Measurements from ENCODE around the gene TSPAN9.

TSPAN9 gene

GRCh38 chr12:3277306-3277943 lies 200.2 kb downstream of the TSPAN9 start:
- no peak for DNase-seq

- DNase-seq: peak in 1 of 14 donors; percentile 85
Observed at GRCh38 chr12:3278681-3279414, 201.7 kb downstream of the TSPAN9 start.

- DNase-seq: no peak
Observed at GRCh38 chr12:3279415-3279780, 202.2 kb downstream of the TSPAN9 start.

GRCh38 chr12:3279832-3280231 lies 202.7 kb downstream of the TSPAN9 start:
- no peak for DNase-seq

GRCh38 chr12:3280967-3281366 lies 203.8 kb downstream of the TSPAN9 start:
- no peak for DNase-seq

- no peak for DNase-seq
Observed at GRCh38 chr12:3281588-3282383, 204.6 kb downstream of the TSPAN9 start.

GRCh38 chr12:3282384-3282670 lies 205.1 kb downstream of the TSPAN9 start:
- DNase-seq: no peak

- no peak for DNase-seq
Observed at GRCh38 chr12:3283137-3283680, 206.0 kb downstream of the TSPAN9 start.

- DNase-seq: no peak
Observed at GRCh38 chr12:3284405-3284804, 207.2 kb downstream of the TSPAN9 start.

- DNase-seq: no peak
Observed at GRCh38 chr12:3285570-3285969, 208.4 kb downstream of the TSPAN9 start.

- DNase-seq: no peak
Observed at GRCh38 chr12:3288690-3289089, 211.5 kb downstream of the TSPAN9 start.

GRCh38 chr12:3289702-3290101 lies 212.5 kb downstream of the TSPAN9 start:
- no peak for DNase-seq

GRCh38 chr12:3291939-3292338 lies 214.8 kb downstream of the TSPAN9 start:
- DNase-seq: no peak

GRCh38 chr12:3292677-3293412 lies 215.7 kb downstream of the TSPAN9 start:
- peak in 1 of 14 donors; percentile 40 for DNase-seq

- DNase-seq: no peak
Observed at GRCh38 chr12:3293446-3294161, 216.4 kb downstream of the TSPAN9 start.

- DNase-seq: peak in 1 of 14 donors; percentile 50
Observed at GRCh38 chr12:3294481-3294911, 217.3 kb downstream of the TSPAN9 start.

GRCh38 chr12:3295225-3295624 lies 218.0 kb downstream of the TSPAN9 start:
- no peak for DNase-seq

GRCh38 chr12:3295646-3296408 lies 218.6 kb downstream of the TSPAN9 start:
- DNase-seq: peak in 1 of 14 donors; percentile 52

GRCh38 chr12:3296409-3296701 lies 219.2 kb downstream of the TSPAN9 start:
- peak in 1 of 14 donors; percentile 8 for DNase-seq

- no peak for DNase-seq
Observed at GRCh38 chr12:3298603-3299002, 221.4 kb downstream of the TSPAN9 start.

Measured in C1 segment of cervical spinal cord (tissue), 14 donors.